ENCODE results near the gene TMEM51.

The TMEM51 gene

GRCh38 chr1:15219280-15220023 is 65.9 kb downstream of the TMEM51 start:
- DNase-seq, result no peak

- no peak for DNase-seq
Observed at GRCh38 chr1:15220024-15220392, 66.5 kb downstream of the TMEM51 start.

GRCh38 chr1:15220825-15221431 is 67.4 kb downstream of the TMEM51 start:
- no peak for DNase-seq

GRCh38 chr1:15222653-15223303 is 69.2 kb downstream of the TMEM51 start:
- no peak for DNase-seq

- no peak for DNase-seq
Observed at GRCh38 chr1:15224259-15224869, 70.8 kb downstream of the TMEM51 start.

- DNase-seq, result no peak
Observed at GRCh38 chr1:15224974-15225373, 71.4 kb downstream of the TMEM51 start.

- DNase-seq, result no peak
Observed at GRCh38 chr1:15225461-15225860, 71.9 kb downstream of the TMEM51 start.

GRCh38 chr1:15226388-15227255 is 73.1 kb downstream of the TMEM51 start:
- no peak for DNase-seq

GRCh38 chr1:15229707-15230131 is 76.2 kb downstream of the TMEM51 start:
- no peak for DNase-seq

GRCh38 chr1:15231714-15232201 is 78.2 kb downstream of the TMEM51 start:
- no peak for DNase-seq

GRCh38 chr1:15233689-15234088 is 80.1 kb downstream of the TMEM51 start:
- DNase-seq, result no peak

- DNase-seq, result no peak
Observed at GRCh38 chr1:15236321-15236721, 82.8 kb downstream of the TMEM51 start.

- no peak for DNase-seq
Observed at GRCh38 chr1:15236746-15237145, 83.2 kb downstream of the TMEM51 start.

- DNase-seq, result no peak
Observed at GRCh38 chr1:15238789-15239188, 85.2 kb downstream of the TMEM51 start.

- DNase-seq, result no peak
Observed at GRCh38 chr1:15242766-15243165, 89.2 kb downstream of the TMEM51 start.

GRCh38 chr1:15243275-15244043 is 89.9 kb downstream of the TMEM51 start:
- DNase-seq, result peak in 1 of 3 experiments; percentile 44

- DNase-seq, result no peak
Observed at GRCh38 chr1:15244813-15245212, 91.3 kb downstream of the TMEM51 start.

GRCh38 chr1:15245593-15246360 is 92.2 kb downstream of the TMEM51 start:
- no peak for DNase-seq

GRCh38 chr1:15246960-15247614 is 93.5 kb downstream of the TMEM51 start, which contains the start of gene FHAD1:
TSS of gene FHAD1 (plus strand) at chr1:15247223. CDS start at chr1:15251785, 4,562 bp downstream.
- peak; percentile 75 to 89 (median 88) for DNase-seq

- no peak for DNase-seq
Observed at GRCh38 chr1:15248216-15248615, 94.7 kb downstream of the TMEM51 start.
